LNCaP clone FGC (cell line): Measurements from ENCODE around the gene CFAP52.
"Not testable (repeated sequence)": the region's sequence is repeated elsewhere in the genome, so short reads cannot be mapped to it uniquely, and the experiment has no call there.

Experiments
- DNase-seq: peaks from one replicate; pipeline ENCODE4 v3.0.0-alpha.2; 2011; ENCODE audit warnings: low read depth
- H3K4me3 ChIP-seq: 2 replicates; pipeline ENCODE4 v1.5.1; 2011; ENCODE audit warnings: mild to moderate bottlenecking, low read depth, low read length, control low read depth
- CTCF ChIP-seq: IDR thresholded peaks from 2 replicates; pipeline ENCODE4 v1.5.1; 2012; ENCODE audit warnings: mild to moderate bottlenecking; ENCODE audit not compliant: control insufficient read depth, insufficient read depth; ENCODE audit errors: extremely low read depth

The CFAP52 gene

GRCh38 chr17:9553596-9553995 lies 22.8 kb upstream of the CFAP52 start:
- no peak for DNase-seq
- no peak overlapping the region for H3K4me3 ChIP-seq
- TF ChIP-seq CTCF = no peak

GRCh38 chr17:9554715-9555114 lies 21.7 kb upstream of the CFAP52 start:
- DNase-seq = peak; percentile 18
- H3K4me3 ChIP-seq = not testable (repeated sequence)
- TF ChIP-seq CTCF = peak; percentile 58

GRCh38 chr17:9557161-9557755 lies 19.2 kb upstream of the CFAP52 start:
- no peak for DNase-seq
- H3K4me3 ChIP-seq = no peak overlapping the region
- no peak for TF ChIP-seq CTCF

GRCh38 chr17:9557857-9558256 lies 18.6 kb upstream of the CFAP52 start:
- no peak overlapping the region for H3K4me3 ChIP-seq
- DNase-seq = peak; percentile 19

GRCh38 chr17:9564104-9564503 lies 12.3 kb upstream of the CFAP52 start:
- H3K4me3 ChIP-seq = no peak overlapping the region
- DNase-seq = no peak
- no peak for TF ChIP-seq CTCF

More at GRCh38 chr17:9557857-9558256, 18.6 kb upstream of the CFAP52 start:
- no peak for TF ChIP-seq CTCF

- DNase-seq = peak; percentile 38
- peak overlapping the region; percentile 14 for H3K4me3 ChIP-seq
- TF ChIP-seq CTCF = no peak
Measured at GRCh38 chr17:9566067-9566466, 10.4 kb upstream of the CFAP52 start.

GRCh38 chr17:9566739-9567138 lies 9.7 kb upstream of the CFAP52 start:
- not testable (repeated sequence) for DNase-seq, H3K4me3 ChIP-seq

- no peak for TF ChIP-seq CTCF
- H3K4me3 ChIP-seq = no peak overlapping the region
- DNase-seq = no peak
Measured at GRCh38 chr17:9568004-9568403, 8.4 kb upstream of the CFAP52 start.
